ENCODE measurements around the gene METTL27.

- TF ChIP-seq CTCF (IDR thresholded peaks at IDR 0.05) (no peak), EZH2 (IDR thresholded peaks at IDR 0.05) (no peak)
Observed at GRCh38 chr7:73839290-73839689, 3.0 kb downstream of the METTL27 start.

All from neural progenitor cell (in vitro differentiated cells).